Measurements from ENCODE around the gene SLFN12L.
A peak's percentile ranks its signal among the peaks of the same experiment; 100 is the strongest.
"Not testable (repeated sequence)": the region's sequence is repeated elsewhere in the genome, so short reads cannot be mapped to it uniquely, and the experiment has no call there.

SLFN12L gene

DNA sequence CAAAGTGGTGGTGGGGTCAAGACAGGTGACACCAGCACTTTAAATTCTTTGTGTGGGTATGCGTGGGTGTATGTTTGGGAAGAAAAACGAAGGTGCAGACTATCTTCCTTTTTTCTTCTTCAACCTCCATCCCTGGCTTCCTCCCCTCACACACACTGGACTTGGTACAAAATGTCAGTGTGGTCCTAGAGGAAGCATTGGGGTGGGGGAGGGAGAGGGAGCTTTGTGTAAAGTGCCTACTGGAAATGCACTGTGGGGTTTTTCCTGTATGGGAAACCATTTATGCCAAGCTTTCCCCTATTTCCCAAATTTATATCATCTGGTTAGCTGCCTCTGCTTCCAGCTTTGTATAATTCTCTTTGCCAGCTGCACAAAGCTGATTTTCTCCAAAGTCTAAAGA, 44.4 kb downstream of the SLFN12L start:
- no peak for DNase-seq

- no peak for DNase-seq
Observed at GRCh38 chr17:35491417-35491816, 46.1 kb downstream of the SLFN12L start.

DNA sequence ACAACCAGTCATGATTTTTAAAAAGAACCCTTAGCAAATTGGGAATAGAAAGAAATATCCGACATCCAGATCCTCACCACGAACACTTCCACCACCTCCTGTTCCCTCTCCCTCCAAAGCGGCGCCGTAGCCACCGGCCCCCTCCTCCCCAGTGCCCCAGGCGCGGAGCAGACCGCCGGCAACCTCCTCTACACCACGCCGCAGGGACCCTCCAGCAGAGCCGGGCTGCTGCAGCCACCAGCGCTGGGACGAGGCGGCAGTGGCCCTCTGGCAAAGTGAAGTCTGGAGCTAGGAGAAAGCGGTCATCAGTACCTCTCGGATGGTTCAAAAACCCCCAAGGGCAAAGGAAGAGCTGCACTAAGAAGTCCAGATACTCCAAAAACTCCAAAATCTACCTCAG, 47.5 kb downstream of the SLFN12L start:
- DNase-seq: no peak

GRCh38 chr17:35488991-35489390, 48.5 kb downstream of the SLFN12L start:
- no peak for DNase-seq

DNA sequence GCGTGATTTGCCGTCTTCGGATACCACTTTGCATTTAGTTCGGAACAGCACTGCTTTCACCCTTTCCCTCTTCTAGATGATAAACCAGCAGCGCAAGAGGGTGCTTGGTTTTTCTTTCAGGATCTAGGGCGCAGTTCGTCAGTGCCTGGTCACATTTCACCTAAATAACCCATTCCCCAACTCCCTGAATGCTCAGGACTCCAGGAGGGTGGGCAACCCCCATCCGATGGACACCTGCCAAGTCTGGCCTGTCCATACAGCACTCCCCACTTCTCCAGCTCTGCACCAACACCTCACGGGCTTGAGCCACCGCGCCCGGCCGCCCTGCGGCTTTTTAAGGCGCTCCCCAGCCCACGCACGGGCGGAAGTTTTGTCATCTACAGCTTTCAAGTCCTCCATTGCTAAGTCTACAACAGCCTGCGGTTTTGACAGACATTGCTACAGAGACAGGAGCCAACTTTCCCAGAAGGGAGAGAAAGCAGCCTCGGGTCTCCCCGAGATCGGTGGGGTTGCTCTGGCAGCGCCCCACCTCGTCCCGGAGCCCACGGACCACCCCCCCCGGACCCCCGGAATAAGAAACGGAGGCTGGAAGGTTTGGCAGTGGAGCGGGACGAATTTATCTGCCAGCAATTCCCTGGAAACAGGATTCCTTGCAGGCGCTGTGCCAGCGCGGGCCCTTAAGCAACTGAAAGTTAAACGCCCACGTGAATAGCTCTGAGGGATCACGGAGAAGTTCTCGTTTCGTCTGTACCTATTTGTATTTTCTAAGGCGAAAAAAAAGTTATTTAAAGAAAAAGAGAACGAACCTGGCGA, 50.4 kb downstream of the SLFN12L start:
- DNase-seq: peak; percentile 74

GRCh38 chr17:35479271-35479670, 58.2 kb downstream of the SLFN12L start:
- DNase-seq: no peak

DNA sequence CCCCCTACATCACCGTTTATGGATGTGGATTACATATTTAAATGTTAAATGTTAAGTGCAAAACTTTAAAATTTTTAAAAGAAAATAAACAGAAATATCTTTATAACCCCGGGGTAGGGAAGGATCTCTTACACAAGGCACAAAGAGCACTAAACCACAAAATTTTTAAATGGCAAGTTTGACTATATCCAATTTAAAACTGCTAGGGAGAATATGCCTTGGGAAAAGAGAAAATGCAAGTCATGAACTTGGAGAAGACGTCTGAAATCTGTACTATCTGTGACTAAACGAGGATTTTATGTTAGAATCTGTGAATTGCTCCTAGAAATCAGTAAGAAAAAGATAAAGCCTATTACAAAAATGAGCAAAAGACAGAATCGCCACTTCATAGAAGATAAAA, 60.2 kb downstream of the SLFN12L start:
- no peak for DNase-seq

GRCh38 chr17:35476283-35476820, 61.1 kb downstream of the SLFN12L start:
- DNase-seq: no peak

- DNase-seq: no peak
Observed at GRCh38 chr17:35468475-35468874, 69.0 kb downstream of the SLFN12L start.

- peak; percentile 51 for DNase-seq
Observed at GRCh38 chr17:35467824-35468223, 69.7 kb downstream of the SLFN12L start.

- DNase-seq: peak; percentile 79
Observed at GRCh38 chr17:35460354-35460851, 77.1 kb downstream of the SLFN12L start.

- DNase-seq: not testable (repeated sequence)
Observed at GRCh38 chr17:35454035-35454434, 83.4 kb downstream of the SLFN12L start.

DNA sequence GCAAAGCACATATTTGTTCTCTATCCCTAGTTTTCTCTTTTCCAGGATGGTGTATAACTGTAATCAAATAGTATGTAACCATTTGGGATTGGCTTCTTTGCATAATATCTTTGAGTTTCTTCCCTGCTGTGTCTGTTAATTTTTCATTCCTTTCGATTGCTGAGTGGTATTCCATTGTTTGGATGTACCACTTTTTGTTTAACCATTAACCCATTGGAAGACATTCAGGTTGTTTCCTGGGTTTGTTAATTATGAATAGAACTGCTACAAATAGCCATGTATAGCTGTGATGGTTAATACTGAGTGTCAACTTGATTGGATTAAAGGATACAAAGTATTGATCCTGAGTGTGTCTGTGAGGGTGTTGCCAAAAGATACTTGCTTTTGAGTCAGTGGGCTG, 84.3 kb downstream of the SLFN12L start:
- no peak for DNase-seq

DNA sequence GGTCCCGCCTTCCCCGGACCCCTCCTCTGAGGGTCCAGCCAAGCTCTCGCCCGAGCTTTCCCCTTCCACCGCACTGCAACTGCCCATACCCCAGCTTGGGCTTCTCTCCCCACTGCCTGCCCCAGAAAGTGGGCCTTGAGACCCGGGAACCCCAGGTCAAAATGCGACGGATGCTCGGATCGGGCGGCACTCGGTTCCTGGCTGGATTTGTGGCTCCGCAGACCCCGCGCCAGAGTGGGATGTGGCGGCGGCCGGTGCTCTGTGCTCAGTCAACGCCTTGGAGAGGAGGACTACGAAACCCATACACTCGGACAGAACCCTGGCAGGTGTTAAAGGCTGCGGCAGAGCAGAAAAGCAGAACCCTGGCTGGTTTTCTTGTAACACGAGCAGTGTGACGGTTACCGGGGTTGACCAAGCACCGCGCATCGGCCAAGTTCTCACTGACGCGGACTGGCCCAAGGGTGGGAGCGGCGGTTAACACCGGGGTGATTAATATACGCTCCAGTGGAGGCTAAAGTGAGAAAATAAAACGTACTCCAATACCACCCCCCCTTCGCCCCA, 88.0 kb downstream of the SLFN12L start:
- DNase-seq: no peak

DNA sequence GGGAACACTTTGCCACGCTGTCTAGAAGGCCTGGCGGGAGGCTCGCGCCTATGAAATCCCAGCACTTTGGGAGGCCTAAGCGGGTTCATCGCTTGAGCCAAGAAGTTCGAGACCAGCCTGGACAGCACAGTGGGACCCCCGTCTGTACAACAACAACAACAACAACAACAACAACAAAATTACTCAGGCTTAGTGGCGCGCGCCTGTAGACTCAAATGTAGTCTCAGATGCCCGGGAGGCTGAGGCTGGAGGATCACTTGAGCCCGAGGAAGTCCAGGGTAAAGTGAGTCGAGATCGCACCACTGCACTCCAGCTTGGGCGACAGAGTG, 88.6 kb downstream of the SLFN12L start:
- DNase-seq: no peak

DNA sequence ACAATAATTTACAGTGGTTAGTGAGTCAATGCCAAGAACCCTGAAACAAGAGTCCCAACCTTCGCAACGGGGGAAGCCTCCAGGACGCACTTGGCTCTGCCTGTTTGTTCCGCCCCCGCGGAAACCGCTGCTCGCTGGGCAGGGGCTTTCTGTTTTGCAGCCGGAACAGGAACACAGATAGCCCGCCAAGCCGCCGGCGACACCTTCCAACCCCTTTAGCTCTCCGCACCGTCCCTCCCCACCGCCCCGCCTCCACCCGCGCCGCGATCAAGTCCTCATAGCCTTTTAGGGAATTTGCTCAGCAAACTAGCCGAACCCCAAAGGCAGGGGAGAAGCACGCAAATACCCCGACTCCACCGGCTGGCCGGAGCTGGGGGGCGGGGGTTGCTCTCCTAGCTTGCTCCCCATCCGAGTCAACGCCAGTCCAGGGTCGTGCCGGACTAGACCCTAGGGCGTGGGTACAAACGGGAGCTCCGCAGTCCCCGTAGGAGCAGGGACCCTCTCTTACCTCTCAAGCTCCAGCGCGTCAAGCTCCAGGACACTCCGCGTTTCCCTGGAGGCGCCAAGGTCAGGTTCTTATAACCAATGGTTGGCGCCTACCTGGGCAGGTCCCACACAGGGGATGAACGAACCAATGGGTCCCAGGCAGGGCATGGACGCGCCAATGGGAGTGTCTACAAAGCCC, 89.1 kb downstream of the SLFN12L start, which contains the start of gene SLFN13:
Gene SLFN13, minus strand, starts transcription at position 553 of the 685 bp plus-strand sequence. CDS start 3,086 bp downstream, outside the sequence.
- peak; percentile 85 for DNase-seq

DNA sequence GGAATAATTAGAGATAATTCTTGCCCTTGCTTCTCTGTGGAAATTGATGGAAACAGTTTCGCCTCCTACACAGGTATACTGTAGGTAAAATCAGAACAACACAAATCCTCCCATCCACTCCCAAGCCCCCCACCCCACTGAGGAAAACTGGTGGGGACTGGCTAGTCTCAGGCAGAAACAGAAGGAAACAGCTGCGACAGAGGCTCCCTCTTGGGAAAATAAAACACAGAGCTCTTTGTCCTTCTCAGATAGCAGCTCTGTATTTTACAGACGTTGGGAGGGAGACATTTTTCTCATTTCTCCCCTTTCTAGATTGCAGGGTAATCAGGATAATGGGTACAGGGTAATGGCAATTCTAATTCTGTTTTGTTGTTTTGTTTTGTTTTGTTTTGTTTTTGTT, 90.0 kb downstream of the SLFN12L start:
- no peak for DNase-seq

GRCh38 chr17:35438433-35438832, 99.0 kb downstream of the SLFN12L start:
- DNase-seq: no peak

DNA sequence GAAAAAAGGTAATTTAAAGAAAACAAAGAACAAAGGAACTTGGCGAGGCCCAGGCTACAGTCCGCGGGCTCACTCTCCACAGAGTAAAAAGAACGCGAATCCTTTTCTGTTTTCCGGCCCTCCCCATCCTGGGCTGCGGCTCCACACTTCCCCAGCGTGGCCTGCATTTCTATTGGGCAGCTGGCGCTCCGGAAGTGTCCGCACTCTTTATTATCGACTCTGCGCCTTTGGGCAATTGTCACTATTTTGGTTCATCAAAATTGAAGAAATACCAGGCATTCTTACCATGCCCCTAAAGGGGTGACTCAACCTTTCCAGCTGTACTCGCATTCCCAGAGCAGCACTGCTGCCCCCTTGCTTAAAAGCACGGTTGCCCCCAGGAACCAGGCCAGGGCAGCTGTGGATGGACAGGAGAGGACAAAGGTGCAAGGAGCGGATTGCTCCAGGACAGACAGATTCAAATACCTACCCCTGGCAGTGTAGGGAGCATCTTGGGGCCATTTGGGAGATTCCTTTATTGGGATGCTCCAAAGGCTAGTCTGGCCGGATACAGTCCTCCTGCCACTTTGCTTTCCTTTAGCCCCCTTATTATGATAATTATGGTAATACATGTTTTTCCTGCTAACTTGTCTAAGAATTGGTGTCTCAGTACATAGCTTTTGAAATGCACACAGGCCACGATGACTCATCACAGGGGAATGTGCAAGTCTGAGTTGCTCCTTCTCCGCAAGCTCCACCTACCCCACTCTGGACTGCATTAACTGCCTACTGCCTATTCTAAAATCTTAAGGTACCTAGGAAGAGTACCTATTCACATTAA, 104.2 kb downstream of the SLFN12L start:
- peak; percentile 60 for DNase-seq

- peak; percentile 82 for DNase-seq
Observed at GRCh38 chr17:35432176-35433074, 105.1 kb downstream of the SLFN12L start, which contains the start of gene SLFN12. Gene SLFN12 (minus strand): TSS chr17:35432500. CDS start chr17:35423028, 9,472 bp downstream.

GRCh38 chr17:35429702-35430101, 107.8 kb downstream of the SLFN12L start:
- no peak for DNase-seq
